Ectodermal cell (in vitro differentiated cells): Measurements from ENCODE around the gene EXOC1.
"Not testable (repeated sequence)": the region's sequence is repeated elsewhere in the genome, so short reads cannot be mapped to it uniquely, and the experiment has no call there.

Source experiments
- H3K27ac ChIP-seq: 2 replicates; pipeline ENCODE4 v1.7.0; 2013; ENCODE audit warnings: mild to moderate bottlenecking, low read depth, low read length; ENCODE audit not compliant: insufficient read depth, poor library complexity, severe bottlenecking
- H3K27me3 ChIP-seq: 2 replicates; pipeline ENCODE4 v1.7.0; 2013; ENCODE audit warnings: mild to moderate bottlenecking, low read length; ENCODE audit not compliant: insufficient read depth, control insufficient read depth, poor library complexity, severe bottlenecking
- H3K36me3 ChIP-seq: one replicate; pipeline ENCODE4 v1.7.0; 2013; ENCODE audit warnings: low read length; ENCODE audit not compliant: control insufficient read depth, insufficient read depth
- H3K4me1 ChIP-seq: one replicate; pipeline ENCODE4 v1.7.0; 2013; ENCODE audit warnings: low read length; ENCODE audit not compliant: control insufficient read depth, insufficient read depth
- H3K4me3 ChIP-seq: 2 replicates; pipeline ENCODE4 v1.7.0; 2013; ENCODE audit warnings: low read depth, low read length, control low read depth; ENCODE audit not compliant: insufficient read depth
- H3K9me3 ChIP-seq: 2 replicates; pipeline ENCODE4 v1.7.0; 2013; ENCODE audit warnings: mild to moderate bottlenecking, low read length, moderate library complexity; ENCODE audit not compliant: control insufficient read depth
- WGBS, 2 experiments: methylation state at CpG; one replicate each; pipeline ENCODE4 v1.1.7; 2013; ENCODE audit warnings: missing lambda C conversion rate in 2 of 2; 5-methylcytosine and 5-hydroxymethylcytosine counted together

The EXOC1 gene

DNA sequence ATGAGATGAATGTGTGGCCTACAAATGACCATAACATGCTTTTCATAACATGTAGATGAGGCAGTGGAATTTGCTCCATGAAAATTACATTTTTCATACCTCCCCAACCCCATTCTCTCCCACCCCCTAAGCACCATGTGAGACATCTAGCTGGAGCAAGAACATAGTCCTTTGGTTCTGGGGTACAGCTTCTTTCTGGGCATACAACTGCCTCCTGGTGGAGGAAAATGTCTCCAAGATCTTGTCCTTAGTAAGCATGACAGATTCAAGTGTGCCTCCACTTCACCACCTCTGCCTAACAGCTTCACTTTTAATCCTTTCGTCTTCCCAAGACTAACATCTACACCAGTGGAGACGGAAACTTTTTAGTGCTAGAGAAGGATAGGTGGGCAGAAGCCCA is 25.9 kb upstream of the EXOC1 start:
- H3K36me3 ChIP-seq, result no peaks in the 10 kb centered on the region
- no peaks in the 10 kb centered on the region for H3K9me3 ChIP-seq
- H3K27me3 ChIP-seq, result no peaks in the 10 kb centered on the region
- no peak overlapping the region for H3K4me3 ChIP-seq
- H3K27ac ChIP-seq, result no peak overlapping the region
- WGBS, 2 experiments, result 97 to 100% methylated on average over 1 to 2 of the region's 2 CpGs
- no peaks in the 10 kb centered on the region for H3K4me1 ChIP-seq

DNA sequence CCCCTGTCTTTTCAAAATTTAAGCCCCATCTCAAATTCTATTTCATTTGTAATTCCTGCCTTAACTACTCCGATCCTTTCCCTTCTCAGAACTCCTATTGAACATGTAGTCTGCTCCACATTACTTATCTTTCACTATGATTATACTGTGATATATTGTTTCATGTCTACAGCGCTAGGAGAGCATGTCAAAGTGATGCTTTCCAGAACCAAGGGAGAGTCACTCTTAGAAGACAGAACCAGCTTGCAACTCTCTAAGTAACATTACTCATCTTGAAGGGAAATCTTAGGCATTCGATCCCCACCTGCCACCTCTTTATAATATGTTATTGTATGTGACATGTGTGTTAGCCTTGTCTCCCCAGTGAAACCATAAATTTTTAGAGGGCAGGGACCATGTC is 23.4 kb upstream of the EXOC1 start:
- no peaks in the 10 kb centered on the region for H3K4me1 ChIP-seq
- no peaks in the 10 kb centered on the region for H3K9me3 ChIP-seq
- no peak overlapping the region for H3K4me3 ChIP-seq
- H3K27me3 ChIP-seq, result no peaks in the 10 kb centered on the region
- no peaks in the 10 kb centered on the region for H3K36me3 ChIP-seq
- H3K27ac ChIP-seq, result no peak overlapping the region
- WGBS, 2 experiments, result 94 to 96% methylated on average over 2 to 3 of the region's 3 CpGs

DNA sequence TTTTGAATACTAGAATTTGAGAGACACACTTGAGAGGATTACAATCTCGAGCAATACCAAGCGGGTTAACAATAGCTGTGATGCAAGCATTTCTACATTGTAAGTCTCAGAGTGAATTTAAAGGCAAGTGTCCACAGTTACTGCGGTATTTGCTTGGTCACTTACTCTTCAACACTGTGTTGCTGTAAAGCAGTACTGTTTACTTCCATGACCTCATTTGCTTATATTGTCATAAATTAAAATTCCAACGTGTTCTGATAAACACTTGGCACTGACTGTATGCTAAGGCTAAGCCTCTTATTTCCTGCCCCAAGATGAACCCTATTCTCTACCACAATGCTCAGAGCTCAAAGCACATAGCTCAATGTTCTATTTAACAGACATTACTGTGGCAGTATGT is 22.7 kb upstream of the EXOC1 start:
- 83 to 91% methylated on average over 4 of the region's 4 CpGs for WGBS, 2 experiments

DNA sequence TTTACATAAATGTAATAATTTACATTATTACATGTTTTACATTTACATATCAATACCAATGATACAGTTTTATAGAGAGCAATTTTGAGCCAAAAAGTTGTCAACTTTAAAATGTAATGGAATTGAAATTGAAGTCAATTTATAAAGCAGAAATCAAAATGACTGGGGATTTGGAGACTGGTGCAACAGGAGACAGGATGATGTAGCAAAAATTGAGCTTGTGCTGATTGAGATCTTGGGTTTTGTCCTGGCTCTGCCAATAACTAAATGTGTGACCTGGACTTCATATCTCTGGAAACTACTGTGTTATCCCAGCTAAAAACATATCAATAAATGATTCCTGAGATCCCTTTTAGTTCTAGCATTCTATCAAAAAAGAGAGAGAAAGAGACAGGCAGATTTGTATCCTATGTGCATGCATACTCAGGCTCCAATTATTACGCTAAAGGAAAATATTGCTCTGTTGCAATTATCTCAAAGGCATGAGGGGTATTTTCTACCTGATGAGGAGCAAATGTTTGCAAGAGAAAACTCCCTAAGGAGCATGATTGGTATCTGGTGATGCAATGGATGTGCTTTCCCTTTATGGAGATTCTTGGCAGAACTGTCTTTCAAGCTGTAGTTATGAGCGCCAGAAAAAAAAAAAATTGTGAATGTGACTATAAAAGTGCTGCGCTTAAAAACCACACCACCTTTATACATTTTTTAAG is 19.2 kb upstream of the EXOC1 start:
- Histone ChIP-seq H3K4me3 (no peak overlapping the region), H3K4me1 (no peaks in the 10 kb centered on the region), H3K27me3 (no peaks in the 10 kb centered on the region), H3K36me3 (no peaks in the 10 kb centered on the region), H3K9me3 (peaks cover 4% of the 10 kb centered on the region), H3K27ac (no peak overlapping the region)
- WGBS, 2 experiments, result 100% methylated on average over 1 of the region's 3 CpGs

More for the DNA sequence above, 22.7 kb upstream of the EXOC1 start:
- no peaks in the 10 kb centered on the region for H3K27me3 ChIP-seq
- no peaks in the 10 kb centered on the region for H3K36me3 ChIP-seq
- H3K27ac ChIP-seq, result no peak overlapping the region
- H3K4me3 ChIP-seq, result no peak overlapping the region
- no peaks in the 10 kb centered on the region for H3K4me1 ChIP-seq
- no peaks in the 10 kb centered on the region for H3K9me3 ChIP-seq

DNA sequence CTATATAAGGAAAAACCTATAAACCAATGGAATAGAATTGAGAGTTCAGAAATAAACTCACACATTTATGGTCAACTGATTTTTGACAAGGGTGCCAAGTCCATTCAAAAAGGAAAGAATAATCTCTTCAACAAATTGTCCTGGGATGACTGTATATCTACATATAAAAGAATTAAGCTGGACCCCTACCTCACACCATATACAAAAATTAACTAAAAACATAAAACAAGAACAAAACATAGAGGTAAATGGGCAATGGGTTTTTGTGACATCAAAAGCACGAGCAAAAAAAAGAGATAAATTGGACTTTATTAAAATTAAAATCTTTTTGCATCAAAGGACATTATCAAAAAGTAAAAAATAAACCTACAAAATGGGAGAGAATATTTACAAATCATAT is 15.5 kb upstream of the EXOC1 start:
- WGBS, 2 experiments, result no CpG with 5 or more reads among the region's 1 CpG
- H3K4me3 ChIP-seq, result no peak overlapping the region
- peaks cover 8% of the 10 kb centered on the region for H3K9me3 ChIP-seq
- no peaks in the 10 kb centered on the region for H3K4me1 ChIP-seq
- no peak overlapping the region for H3K27ac ChIP-seq
- H3K27me3 ChIP-seq, result no peaks in the 10 kb centered on the region
- no peaks in the 10 kb centered on the region for H3K36me3 ChIP-seq

DNA sequence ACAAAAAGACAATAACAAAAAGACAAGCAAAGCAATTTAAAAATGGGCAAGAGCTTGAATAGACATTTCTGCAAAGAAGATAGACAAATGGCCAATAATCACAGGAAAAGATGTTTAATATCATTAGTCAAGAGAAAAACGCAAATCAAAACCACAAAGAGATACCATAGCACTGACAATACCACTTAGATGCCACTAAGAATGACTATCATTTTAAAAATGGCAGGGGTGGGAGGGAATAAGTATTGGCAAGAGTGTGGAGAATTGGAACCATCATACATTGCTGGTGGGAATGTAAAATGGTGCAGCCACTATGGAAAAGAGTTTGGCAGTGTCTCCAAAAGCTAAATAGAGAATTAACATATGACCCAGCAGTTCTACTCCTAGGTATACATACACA is 15.1 kb upstream of the EXOC1 start:
- no peaks in the 10 kb centered on the region for H3K4me1 ChIP-seq
- H3K4me3 ChIP-seq, result no peak overlapping the region
- H3K36me3 ChIP-seq, result no peaks in the 10 kb centered on the region
- peaks cover 8% of the 10 kb centered on the region for H3K9me3 ChIP-seq
- H3K27me3 ChIP-seq, result no peaks in the 10 kb centered on the region
- no peak overlapping the region for H3K27ac ChIP-seq
- 88% methylated on average over 1 of the region's 1 CpG; no CpG with 5 or more reads in 1 of the 2 experiments for WGBS, 2 experiments

DNA sequence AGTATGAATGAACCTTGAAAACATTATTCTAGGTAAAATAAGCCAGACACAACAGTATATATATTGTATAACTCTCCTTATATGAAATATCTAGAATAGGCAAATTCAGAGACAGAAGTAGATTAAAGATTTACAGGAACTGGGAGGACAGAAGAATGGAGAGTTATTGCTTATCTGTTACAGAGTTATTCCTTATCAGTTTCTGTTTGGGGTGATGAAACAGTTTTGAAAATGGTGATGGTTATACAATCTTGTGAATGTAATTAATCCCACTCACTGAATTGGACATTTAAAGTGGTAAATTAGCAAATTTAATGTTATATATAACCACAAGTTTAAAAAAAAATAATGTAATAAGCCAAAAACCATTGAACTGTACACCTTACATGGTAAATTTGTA is 14.5 kb upstream of the EXOC1 start:
- Histone ChIP-seq H3K4me1 (no peaks in the 10 kb centered on the region), H3K4me3 (no peak overlapping the region), H3K9me3 (peaks cover 8% of the 10 kb centered on the region), H3K27ac (no peak overlapping the region), H3K36me3 (no peaks in the 10 kb centered on the region), H3K27me3 (no peaks in the 10 kb centered on the region)

DNA sequence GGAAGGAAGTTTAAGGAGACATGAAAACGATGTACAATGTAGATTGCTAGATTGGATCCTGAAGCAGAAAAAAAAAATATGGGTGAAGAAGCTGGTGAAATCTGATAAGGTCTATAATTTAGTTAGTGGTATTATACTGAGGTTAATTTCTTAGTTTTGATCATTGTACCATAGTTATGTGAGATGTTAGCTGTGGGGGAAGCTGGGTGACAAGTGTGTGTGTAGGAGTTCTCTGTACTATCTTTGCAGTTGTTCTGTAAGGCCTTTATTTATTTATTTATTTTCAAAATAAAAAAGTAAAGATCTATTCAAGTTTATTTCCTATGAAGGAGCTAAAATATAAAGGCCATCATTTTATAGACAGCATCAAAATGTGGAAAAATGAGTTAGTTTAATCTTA is 12.5 kb upstream of the EXOC1 start:
- no peak overlapping the region for H3K27ac ChIP-seq
- H3K27me3 ChIP-seq, result no peaks in the 10 kb centered on the region
- 97 to 100% methylated on average over 1 of the region's 1 CpG for WGBS, 2 experiments

DNA sequence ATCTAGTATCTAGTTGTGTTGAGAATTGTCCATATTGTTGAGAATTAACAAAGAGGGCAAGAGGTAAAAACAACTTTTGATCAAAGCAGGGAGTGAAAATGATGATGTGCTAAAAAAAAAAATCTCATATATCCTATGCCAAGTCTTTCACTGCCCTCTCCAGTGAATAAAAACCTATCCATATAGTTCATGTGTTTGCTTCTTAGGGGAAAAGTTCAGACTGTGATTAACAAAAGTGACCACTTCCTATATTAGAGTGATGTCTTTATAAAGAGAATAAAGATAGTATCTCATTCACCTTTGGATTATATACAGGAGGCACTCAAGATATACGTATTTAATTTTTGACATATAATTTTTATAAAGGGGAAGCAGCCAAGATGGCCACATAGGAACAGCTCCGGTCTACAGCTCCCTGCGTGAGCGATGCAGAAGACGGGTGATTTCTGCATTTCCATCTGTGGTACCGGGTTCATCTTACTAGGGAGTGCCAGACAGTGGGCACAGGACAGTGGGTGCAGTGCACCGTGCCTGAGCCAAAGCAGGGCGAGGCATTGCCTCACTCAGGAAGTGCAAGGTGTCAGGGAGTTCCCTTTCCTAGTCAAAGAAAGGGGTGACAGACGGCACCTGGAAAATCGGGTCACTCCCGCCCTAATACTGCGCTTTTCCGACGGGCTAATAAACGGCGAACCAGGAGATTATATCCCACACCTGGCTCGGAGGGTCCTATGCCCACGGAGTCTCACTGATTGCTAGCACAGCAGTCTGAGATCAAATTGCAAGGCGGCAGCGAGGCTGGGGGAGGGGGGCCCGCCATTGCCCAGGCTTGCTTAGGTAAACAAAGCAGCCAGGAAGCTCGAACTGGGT is 11.8 kb upstream of the EXOC1 start:
- not testable (repeated sequence) for H3K4me3 ChIP-seq, H3K27ac ChIP-seq
- 61 to 63% methylated on average over 18 of the region's 22 CpGs for WGBS, 2 experiments

More for the DNA sequence above, 12.5 kb upstream of the EXOC1 start:
- Histone ChIP-seq H3K9me3 (peaks cover 8% of the 10 kb centered on the region), H3K4me3 (no peak overlapping the region), H3K4me1 (no peaks in the 10 kb centered on the region), H3K36me3 (no peaks in the 10 kb centered on the region)

DNA sequence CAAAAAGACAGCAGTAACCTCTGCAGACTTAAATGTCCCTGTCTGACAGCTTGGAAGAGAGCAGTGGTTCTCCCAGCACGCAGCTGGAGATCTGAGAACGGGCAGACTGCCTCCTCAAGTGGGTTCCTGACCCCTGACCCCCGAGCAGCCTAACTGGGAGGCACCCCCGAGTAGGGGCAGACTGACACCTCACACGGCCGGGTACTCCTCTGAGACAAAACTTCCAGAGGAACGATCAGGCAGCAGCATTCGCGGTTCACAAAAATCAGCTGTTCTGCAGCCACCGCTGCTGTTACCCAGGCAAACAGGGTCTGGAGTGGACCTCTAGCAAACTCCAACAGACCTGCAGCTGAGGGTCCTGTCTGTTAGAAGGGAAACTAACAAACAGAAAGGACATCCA is 11.1 kb upstream of the EXOC1 start:
- H3K4me3 ChIP-seq, H3K9me3 ChIP-seq, H3K27me3 ChIP-seq, H3K36me3 ChIP-seq, H3K27ac ChIP-seq, H3K4me1 ChIP-seq: not testable (repeated sequence)
- 23% methylated on average over 10 of the region's 10 CpGs for WGBS, 2 experiments

More for the DNA sequence above, 11.8 kb upstream of the EXOC1 start:
- not testable (repeated sequence) for H3K4me1 ChIP-seq, H3K27me3 ChIP-seq, H3K36me3 ChIP-seq, H3K9me3 ChIP-seq
